ENCODE results near the gene RET.

RET gene

DNA sequence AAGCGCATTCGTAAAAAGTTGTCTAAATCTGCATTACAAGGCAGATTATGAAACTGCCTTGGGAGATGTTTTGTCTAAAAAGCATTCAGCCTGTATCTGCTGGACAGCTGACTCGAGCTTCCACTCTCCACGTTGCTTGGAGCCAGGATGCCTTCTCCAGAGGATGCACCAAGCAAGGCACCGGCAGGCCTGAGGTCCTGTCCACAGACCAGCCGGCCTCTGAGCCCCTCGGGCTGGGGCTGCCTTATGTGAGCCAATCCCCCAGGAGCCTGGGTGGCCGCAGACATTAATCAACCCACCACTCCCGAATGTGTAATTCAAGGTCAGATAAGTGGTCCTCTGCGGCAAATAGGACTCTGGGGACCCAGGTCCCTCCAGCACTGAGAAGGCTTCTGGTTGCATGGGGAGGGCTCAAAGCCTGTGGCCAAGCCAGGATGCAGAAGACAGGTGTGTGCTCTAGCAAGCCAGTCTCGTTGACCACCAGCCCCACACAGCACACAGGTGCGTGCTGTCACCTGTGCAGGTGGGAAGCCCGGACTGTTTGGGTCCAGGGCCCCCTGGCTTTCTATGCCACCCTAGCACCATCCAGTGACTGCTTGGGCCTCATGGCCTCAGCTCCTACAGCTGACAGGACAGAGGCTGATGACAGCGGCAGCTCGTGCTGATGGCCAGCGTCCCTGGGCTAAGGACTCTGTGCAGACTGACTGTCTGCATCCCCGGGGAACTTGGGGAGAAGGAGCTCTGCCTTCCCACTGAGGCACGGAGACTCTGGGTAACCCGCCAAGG is 4.8 kb upstream of the RET start:
- TF ChIP-seq, protein P1, sequence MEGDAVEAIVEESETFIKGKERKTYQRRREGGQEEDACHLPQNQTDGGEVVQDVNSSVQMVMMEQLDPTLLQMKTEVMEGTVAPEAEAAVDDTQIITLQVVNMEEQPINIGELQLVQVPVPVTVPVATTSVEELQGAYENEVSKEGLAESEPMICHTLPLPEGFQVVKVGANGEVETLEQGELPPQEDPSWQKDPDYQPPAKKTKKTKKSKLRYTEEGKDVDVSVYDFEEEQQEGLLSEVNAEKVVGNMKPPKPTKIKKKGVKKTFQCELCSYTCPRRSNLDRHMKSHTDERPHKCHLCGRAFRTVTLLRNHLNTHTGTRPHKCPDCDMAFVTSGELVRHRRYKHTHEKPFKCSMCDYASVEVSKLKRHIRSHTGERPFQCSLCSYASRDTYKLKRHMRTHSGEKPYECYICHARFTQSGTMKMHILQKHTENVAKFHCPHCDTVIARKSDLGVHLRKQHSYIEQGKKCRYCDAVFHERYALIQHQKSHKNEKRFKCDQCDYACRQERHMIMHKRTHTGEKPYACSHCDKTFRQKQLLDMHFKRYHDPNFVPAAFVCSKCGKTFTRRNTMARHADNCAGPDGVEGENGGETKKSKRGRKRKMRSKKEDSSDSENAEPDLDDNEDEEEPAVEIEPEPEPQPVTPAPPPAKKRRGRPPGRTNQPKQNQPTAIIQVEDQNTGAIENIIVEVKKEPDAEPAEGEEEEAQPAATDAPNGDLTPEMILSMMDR (IDR thresholded peaks at IDR 0.05), result no peak
- Histone ChIP-seq H3K9me3 (ENCODE audit: control insufficient read depth, low read length) (no peaks in the 10 kb centered on the region), H3K36me3 (ENCODE audit: control insufficient read depth, insufficient read depth, low read length) (no peaks in the 10 kb centered on the region), H3K4me2 (ENCODE audit: low read length) (no peak overlapping the region), H3K4me3 (ENCODE audit: low read depth, low read length) (no peak overlapping the region), H3K27me3 (ENCODE audit: control insufficient read depth, insufficient read depth, low read length) (no peaks in the 10 kb centered on the region), H3K9ac (no peak overlapping the region), H3K27ac (no peak overlapping the region), H3K79me2 (no peaks in the 10 kb centered on the region), H3K4me1 (no peaks in the 10 kb centered on the region), H2AFZ (no peak overlapping the region)

DNA sequence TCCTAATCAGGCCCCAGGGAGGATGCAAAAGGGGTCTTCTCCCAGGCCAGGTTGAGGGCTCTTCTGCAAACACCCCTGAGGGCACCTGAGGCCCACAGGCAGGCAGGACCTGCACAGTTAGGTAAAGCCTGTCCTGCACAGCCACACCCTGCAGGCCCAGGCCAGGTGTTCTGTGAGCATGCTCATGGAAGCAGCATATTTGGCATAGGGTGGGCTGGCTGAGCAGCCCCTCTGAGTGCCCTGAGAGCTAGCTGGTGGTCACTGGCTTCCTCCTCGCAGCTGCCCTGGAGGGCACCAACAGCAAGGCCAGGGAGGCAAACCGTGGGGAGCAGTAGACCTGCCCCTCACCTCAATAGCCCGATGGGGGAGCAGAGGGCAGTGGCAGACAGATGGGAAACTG is 3.7 kb upstream of the RET start:
- H3K9me3 ChIP-seq (ENCODE audit: control insufficient read depth, low read length), result no peaks in the 10 kb centered on the region
- H2AFZ ChIP-seq, result no peak overlapping the region
- no peaks in the 10 kb centered on the region for H3K36me3 ChIP-seq (ENCODE audit: control insufficient read depth, insufficient read depth, low read length)
- no peak overlapping the region for H3K4me2 ChIP-seq (ENCODE audit: low read length)
- H3K27me3 ChIP-seq (ENCODE audit: control insufficient read depth, insufficient read depth, low read length), result no peaks in the 10 kb centered on the region
- H3K79me2 ChIP-seq, result no peaks in the 10 kb centered on the region
- H3K4me1 ChIP-seq, result no peaks in the 10 kb centered on the region
- H3K4me3 ChIP-seq (ENCODE audit: low read depth, low read length), result no peak overlapping the region
- H3K27ac ChIP-seq, result no peak overlapping the region
- H3K9ac ChIP-seq, result no peak overlapping the region
- TF ChIP-seq, protein P1 (IDR thresholded peaks at IDR 0.05), result no peak

DNA sequence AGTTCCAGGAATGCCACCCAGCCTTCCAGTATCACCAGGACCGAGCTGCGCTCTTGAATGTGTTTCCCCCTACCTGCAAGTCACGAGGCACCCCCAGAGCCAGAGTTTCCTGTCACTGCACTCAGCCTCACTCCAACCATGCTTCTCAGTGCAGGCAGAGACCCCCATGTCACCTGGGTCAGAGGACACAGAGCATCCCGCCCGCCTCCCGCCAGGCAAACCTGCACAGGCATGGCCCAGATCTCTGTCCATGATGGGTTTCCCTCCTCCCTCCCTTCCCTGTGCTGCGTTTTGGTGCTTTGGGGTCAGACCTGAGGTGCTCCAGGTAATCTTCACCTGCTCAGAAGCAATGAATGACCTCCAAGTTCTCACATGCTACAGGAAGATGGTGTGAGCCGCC is 3.1 kb upstream of the RET start:
- Histone ChIP-seq H3K79me2 (no peaks in the 10 kb centered on the region), H3K36me3 (ENCODE audit: control insufficient read depth, insufficient read depth, low read length) (no peaks in the 10 kb centered on the region), H3K9me3 (ENCODE audit: control insufficient read depth, low read length) (no peaks in the 10 kb centered on the region), H2AFZ (no peak overlapping the region), H3K4me1 (no peaks in the 10 kb centered on the region), H3K4me3 (ENCODE audit: low read depth, low read length) (no peak overlapping the region), H3K27ac (no peak overlapping the region), H3K27me3 (ENCODE audit: control insufficient read depth, insufficient read depth, low read length) (no peaks in the 10 kb centered on the region), H3K4me2 (ENCODE audit: low read length) (no peak overlapping the region), H3K9ac (no peak overlapping the region)
- TF ChIP-seq, protein P1 (IDR thresholded peaks at IDR 0.05), result no peak

DNA sequence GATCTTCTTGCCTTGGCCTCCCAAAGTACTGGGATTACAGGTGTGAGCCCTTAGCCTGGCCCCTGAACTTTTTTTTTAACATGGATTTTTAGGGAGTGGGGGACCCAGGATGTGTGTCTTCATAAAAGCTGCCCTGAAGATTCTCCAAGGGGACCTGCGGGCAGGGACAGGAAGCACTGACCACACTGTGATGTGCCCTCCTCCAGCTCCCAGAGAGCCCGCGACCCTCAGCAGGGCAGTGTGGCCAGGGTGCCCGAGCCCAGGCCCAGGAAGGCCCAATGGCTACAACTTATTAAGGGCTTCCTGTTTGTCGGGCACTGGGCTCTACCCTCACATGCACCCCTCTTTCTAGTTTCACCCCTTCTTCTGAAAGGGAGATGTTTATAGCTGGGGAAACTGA is 2.5 kb upstream of the RET start:
- TF ChIP-seq, protein P1 (IDR thresholded peaks at IDR 0.05), result no peak
- H3K79me2 ChIP-seq, result no peaks in the 10 kb centered on the region
- H3K36me3 ChIP-seq (ENCODE audit: control insufficient read depth, insufficient read depth, low read length), result no peaks in the 10 kb centered on the region
- no peak overlapping the region for H3K27ac ChIP-seq
- H3K9ac ChIP-seq, result no peak overlapping the region
- no peak overlapping the region for H3K4me2 ChIP-seq (ENCODE audit: low read length)
- H3K9me3 ChIP-seq (ENCODE audit: control insufficient read depth, low read length), result no peaks in the 10 kb centered on the region
- no peaks in the 10 kb centered on the region for H3K27me3 ChIP-seq (ENCODE audit: control insufficient read depth, insufficient read depth, low read length)
- no peak overlapping the region for H2AFZ ChIP-seq
- H3K4me3 ChIP-seq (ENCODE audit: low read depth, low read length), result no peak overlapping the region
- H3K4me1 ChIP-seq, result no peaks in the 10 kb centered on the region
